Astrocyte of the cerebellum (primary cell): Measurements from ENCODE around the gene TRABD2A.

Experiments
- DNase-seq: peaks from one replicate; pipeline ENCODE4 v3.0.0-alpha.2; 2011; ENCODE audit warnings: low read depth
- H3K4me3 ChIP-seq: 2 replicates; pipeline ENCODE4 v1.5.1; 2011; ENCODE audit warnings: mild to moderate bottlenecking, low read depth, low read length, moderate library complexity
- in situ Hi-C: cut with HindIII; loops from 2 replicates; pipeline ENCODE4 v1.10.0; 2017; ENCODE audit warnings: low sequenced_read_pairs
- TF ChIP-seq, protein P1 (sequence below): IDR thresholded peaks from 2 replicates; pipeline ENCODE4 v1.5.1; 2012; ENCODE audit warnings: low read length, low read depth, moderate library complexity, mild to moderate bottlenecking; ENCODE audit errors: missing control alignments

The TRABD2A gene, protein sequence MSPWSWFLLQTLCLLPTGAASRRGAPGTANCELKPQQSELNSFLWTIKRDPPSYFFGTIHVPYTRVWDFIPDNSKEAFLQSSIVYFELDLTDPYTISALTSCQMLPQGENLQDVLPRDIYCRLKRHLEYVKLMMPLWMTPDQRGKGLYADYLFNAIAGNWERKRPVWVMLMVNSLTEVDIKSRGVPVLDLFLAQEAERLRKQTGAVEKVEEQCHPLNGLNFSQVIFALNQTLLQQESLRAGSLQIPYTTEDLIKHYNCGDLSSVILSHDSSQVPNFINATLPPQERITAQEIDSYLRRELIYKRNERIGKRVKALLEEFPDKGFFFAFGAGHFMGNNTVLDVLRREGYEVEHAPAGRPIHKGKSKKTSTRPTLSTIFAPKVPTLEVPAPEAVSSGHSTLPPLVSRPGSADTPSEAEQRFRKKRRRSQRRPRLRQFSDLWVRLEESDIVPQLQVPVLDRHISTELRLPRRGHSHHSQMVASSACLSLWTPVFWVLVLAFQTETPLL

DNA sequence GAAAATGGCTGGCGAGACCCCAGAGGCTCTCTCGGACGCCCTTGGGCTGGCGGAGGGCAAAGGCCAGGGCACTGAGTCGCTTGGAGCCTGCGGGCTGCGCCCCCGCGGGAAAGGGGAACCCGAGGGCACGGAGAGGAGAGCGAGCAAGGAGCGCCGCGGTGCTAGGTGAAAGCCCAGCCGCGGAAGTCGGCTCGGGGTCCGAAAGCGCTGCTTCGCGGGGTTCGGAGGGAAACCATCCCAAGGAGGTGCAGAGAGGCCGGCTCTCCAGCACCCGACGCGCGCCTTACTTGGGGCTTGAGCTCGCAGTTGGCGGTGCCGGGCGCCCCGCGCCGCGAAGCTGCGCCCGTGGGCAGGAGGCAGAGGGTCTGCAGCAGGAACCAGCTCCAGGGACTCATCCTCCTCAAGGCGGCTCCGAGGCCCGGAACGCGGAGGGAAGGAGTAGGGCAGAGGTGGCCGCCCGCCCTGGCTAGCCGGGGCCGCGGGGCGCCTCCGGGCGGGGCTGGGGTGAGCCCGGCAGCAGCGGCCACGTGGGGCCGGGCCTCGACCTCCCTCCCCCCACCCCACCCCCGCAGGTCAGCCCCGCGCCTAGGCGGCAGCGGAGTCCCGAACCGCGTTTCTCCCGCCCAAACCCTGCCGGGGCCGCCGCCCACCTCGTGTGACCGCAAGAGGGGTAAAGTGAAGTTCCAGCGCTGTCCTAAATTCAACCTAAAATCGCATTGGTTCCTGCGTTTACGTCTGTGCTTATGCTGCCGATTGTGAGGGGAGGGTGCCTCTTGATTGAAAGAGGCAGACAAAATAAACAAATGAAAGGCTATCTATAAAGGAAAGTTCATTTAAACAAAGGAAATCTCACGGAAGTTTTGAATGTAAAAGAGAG, at the start of gene TRABD2A:
Gene TRABD2A (minus strand): TSS at position 440 of the 877 bp plus-strand sequence. CDS start 45 bp downstream, at position 395.
- in situ Hi-C loops: no loop called here
- H3K4me3 ChIP-seq: peak within 1 kb of the TSS; percentile 50
- no peak for DNase-seq
- TF ChIP-seq, protein P1, sequence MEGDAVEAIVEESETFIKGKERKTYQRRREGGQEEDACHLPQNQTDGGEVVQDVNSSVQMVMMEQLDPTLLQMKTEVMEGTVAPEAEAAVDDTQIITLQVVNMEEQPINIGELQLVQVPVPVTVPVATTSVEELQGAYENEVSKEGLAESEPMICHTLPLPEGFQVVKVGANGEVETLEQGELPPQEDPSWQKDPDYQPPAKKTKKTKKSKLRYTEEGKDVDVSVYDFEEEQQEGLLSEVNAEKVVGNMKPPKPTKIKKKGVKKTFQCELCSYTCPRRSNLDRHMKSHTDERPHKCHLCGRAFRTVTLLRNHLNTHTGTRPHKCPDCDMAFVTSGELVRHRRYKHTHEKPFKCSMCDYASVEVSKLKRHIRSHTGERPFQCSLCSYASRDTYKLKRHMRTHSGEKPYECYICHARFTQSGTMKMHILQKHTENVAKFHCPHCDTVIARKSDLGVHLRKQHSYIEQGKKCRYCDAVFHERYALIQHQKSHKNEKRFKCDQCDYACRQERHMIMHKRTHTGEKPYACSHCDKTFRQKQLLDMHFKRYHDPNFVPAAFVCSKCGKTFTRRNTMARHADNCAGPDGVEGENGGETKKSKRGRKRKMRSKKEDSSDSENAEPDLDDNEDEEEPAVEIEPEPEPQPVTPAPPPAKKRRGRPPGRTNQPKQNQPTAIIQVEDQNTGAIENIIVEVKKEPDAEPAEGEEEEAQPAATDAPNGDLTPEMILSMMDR: no peak

DNA sequence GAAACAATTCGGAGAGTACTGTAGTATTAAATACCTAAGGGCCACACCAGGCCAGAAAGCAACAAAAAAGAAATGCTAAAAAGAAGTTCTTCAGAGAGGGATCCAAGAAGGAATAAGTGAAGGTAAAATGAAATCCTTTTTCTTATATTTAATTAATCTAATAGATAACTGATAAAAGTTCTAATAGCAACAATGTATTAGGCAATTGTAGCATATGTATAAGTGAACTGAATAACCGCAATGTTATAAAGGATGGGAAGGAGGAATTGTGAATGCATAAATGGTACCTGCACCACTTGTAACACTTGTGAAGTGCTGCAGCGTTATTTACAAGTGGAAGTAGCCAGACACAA, 46.4 kb upstream of the TRABD2A start:
- TF ChIP-seq, protein P1: no peak
- in situ Hi-C loops: no loop called here
- DNase-seq: no peak
- no peak overlapping the region for H3K4me3 ChIP-seq

- TF ChIP-seq, protein P1: peak; percentile 83
- peak; percentile 67 for DNase-seq
- peak overlapping the region; percentile 41 for H3K4me3 ChIP-seq
- in situ Hi-C loops: no loop called here
These were observed 45.0 kb upstream of the TRABD2A start for GRCh38 chr2:84925724-84926376.

DNA sequence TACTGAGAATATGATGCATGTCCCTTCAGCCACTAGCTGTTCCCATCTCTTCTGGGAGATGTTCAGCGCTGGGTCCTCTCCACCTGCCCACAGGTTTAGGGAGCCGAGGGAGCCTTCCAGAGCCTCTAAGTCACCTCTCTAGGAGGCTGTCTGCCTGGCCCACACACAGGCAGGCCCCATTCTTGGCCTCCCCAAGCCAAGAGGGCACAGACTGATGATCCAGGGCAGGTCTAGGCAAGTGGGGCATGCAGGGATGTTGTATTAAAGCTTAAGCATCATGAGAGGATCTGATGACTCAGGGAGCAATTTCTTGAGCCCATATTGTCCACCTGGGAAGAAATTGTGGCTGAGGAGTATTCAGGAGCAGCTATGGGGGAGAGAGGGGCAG, 44.4 kb upstream of the TRABD2A start:
- TF ChIP-seq, protein P1: no peak
- in situ Hi-C loops: no loop called here
- H3K4me3 ChIP-seq: no peak overlapping the region
- DNase-seq: no peak

DNA sequence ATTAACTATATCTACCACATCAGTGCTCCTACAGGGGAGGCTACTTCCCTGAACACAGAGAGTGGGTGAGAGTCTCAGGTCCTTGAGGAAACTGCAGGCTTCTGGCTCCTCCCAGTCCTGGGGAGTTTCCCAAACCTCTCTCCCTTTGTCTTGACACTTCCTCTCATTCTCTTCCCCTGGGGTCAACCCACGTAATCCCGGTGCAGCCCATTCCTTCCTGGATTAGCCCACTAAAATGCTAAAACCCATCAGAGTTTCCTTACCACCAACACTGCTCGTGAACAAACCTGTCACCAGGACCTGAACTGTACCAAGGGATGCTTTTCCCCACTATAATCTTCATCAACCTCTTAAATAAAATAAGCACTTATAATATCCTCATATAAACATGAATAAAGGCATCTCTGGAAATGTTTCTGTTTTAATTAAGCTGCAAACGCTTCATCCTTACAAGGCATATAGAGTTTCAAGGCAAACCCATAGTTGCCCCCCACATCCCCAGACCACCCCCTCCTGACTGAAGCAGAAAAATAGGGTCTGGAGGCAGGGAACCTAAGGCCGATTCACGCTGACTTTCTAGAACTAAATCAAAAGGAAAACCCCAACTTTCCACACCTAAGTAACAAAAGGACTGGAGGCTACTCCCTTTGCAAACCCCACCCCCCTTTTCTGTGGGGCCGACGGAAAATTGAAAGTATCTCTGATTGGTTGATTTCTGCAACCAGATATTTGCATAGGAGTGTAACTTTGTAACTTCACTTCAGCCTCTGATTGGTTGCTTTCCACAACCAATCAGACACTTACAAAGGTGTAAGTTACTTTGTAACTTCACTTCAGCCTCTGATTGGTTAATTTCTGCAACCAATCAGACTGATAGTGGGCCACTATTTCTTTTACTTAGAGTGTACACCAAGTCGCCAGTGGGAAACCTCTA, 43.6 kb upstream of the TRABD2A start:
- DNase-seq: no peak
- no peak overlapping the region for H3K4me3 ChIP-seq
- in situ Hi-C loops: no loop called here
- TF ChIP-seq, protein P1: no peak
